HepG2 (cell line): ENCODE measurements around the gene SLC2A8. TPM values are rescaled to one million over a fixed set of nuclear protein-coding genes. Genes with fewer than 3 reads are reported as not detected.

Experiments
- FOXC1 ChIP-seq: sonication (generic); formaldehyde crosslinking; IDR thresholded peaks from 2 replicates; pipeline ENCODE4 v1.8.0; 2022; ENCODE audit warnings: mild to moderate bottlenecking, missing genetic modification reagents, borderline replicate concordance
- GATAD2A ChIP-seq: IDR thresholded peaks from 2 replicates; pipeline ENCODE4 v1.6.1; 2016
- HES4 ChIP-seq: sonication (generic); formaldehyde crosslinking; IDR thresholded peaks from 2 replicates; pipeline ENCODE4 v1.9.0; 2021; ENCODE audit warnings: mild to moderate bottlenecking, missing genetic modification reagents, borderline replicate concordance
- HNF1A ChIP-seq, 2 experiments: sonication (generic) in 1 of 2; formaldehyde crosslinking in 1 of 2; IDR thresholded peaks; 2 replicates each; pipeline versions ENCODE4 v1.4.0 to v1.6.1; 2016 to 2020; ENCODE audit warnings: borderline replicate concordance in 1 of 2, low read depth in 1 of 2, mild to moderate bottlenecking in 1 of 2, missing genetic modification reagents in 1 of 2
- ISX ChIP-seq: sonication (generic); formaldehyde crosslinking; conservative IDR thresholded peaks from 2 replicates; pipeline ENCODE4 v1.5.0; 2020; ENCODE audit warnings: missing genetic modification reagents
- MYNN ChIP-seq: sonication (generic); formaldehyde crosslinking; IDR thresholded peaks from 2 replicates; pipeline ENCODE4 v1.4.0; 2020; ENCODE audit warnings: mild to moderate bottlenecking, low read depth, missing genetic modification reagents
- NFYC ChIP-seq: IDR thresholded peaks from 2 replicates; pipeline ENCODE4 v1.6.1; 2016; ENCODE audit warnings: missing genetic modification reagents, missing compliant biosample characterization
- PAXIP1 ChIP-seq: sonication (generic); formaldehyde crosslinking; conservative IDR thresholded peaks from 2 replicates; pipeline ENCODE4 v1.4.0; 2020; ENCODE audit warnings: mild to moderate bottlenecking, missing genetic modification reagents, moderate library complexity
- POGZ ChIP-seq: sonication (generic); formaldehyde crosslinking; IDR thresholded peaks from 2 replicates; pipeline ENCODE4 v1.4.0; 2020; ENCODE audit warnings: mild to moderate bottlenecking, missing genetic modification reagents
- PREB ChIP-seq: sonication (generic); formaldehyde crosslinking; IDR thresholded peaks from 2 replicates; pipeline ENCODE4 v1.4.0; 2020; ENCODE audit warnings: missing genetic modification reagents
- RBFOX2 ChIP-seq: fragments of 200-400 bp; formaldehyde crosslinking; IDR thresholded peaks from 2 replicates; pipeline ENCODE4 v1.6.1; 2017; ENCODE audit warnings: low read depth, mild to moderate bottlenecking, low read length
- THYN1 ChIP-seq: sonication (generic); formaldehyde crosslinking; IDR thresholded peaks from 2 replicates; pipeline ENCODE4 v1.8.1; 2023; ENCODE audit warnings: low read depth, mild to moderate bottlenecking, moderate library complexity, missing genetic modification reagents, borderline replicate concordance
- ZBTB10 ChIP-seq: sonication (generic); formaldehyde crosslinking; IDR thresholded peaks from 2 replicates; pipeline ENCODE4 v1.4.0; 2020; ENCODE audit warnings: missing genetic modification reagents, borderline replicate concordance
- ZNF367 ChIP-seq: sonication (generic); formaldehyde crosslinking; IDR thresholded peaks from 2 replicates; pipeline ENCODE4 v1.4.0; 2020; ENCODE audit warnings: missing genetic modification reagents, borderline replicate concordance
- ZNF460 ChIP-seq: sonication (generic); formaldehyde crosslinking; IDR thresholded peaks from 2 replicates; pipeline ENCODE4 v1.5.1; 2020; ENCODE audit warnings: missing genetic modification reagents, mild to moderate bottlenecking, borderline replicate concordance
- ZNF879 ChIP-seq: sonication (generic); formaldehyde crosslinking; IDR thresholded peaks from 2 replicates; pipeline ENCODE4 v1.8.1; 2023; ENCODE audit warnings: missing genetic modification reagents
- ZNF891 ChIP-seq: sonication (generic); formaldehyde crosslinking; IDR thresholded peaks from 2 replicates; pipeline ENCODE4 v1.5.0; 2020; ENCODE audit warnings: mild to moderate bottlenecking, missing genetic modification reagents
- polyA plus RNA-seq, 8 experiments: library from polyadenylated mRNA; depleted of rRNA in 3 of 8; stranded (reverse) in 7 of 8; unstranded in 1 of 8; fragments of >200 nt; fragmentation: Illumina TruSeq in 4 of 8; extraction: Trizol in 4 of 8; gene quantifications; 2 replicates each; pipeline versions ENCODE4 v1.2.1 to v1.2.3, GENCODE V29; 2011 to 2016; ENCODE audit warnings: low read depth in 4 of 8, missing spikeins in 1 of 8, mixed read lengths in 1 of 8; ENCODE audit not compliant: insufficient read depth in 1 of 8
- total RNA-seq, 5 experiments: library from RNA; depleted of rRNA; stranded (reverse); fragments of >200 nt; fragmentation: Illumina TruSeq; extraction: Trizol; gene quantifications; 2 replicates each; pipeline ENCODE4 v1.2.3, GENCODE V29; 2016; ENCODE audit warnings: low read depth in 1 of 5

The SLC2A8 gene
- total and polyA plus RNA-seq, 2 of the 13 experiments (the other 11 are each of a cell fraction or from before 2014, with no cell fraction given), result 22.6 to 48.6 TPM

GRCh38 chr9:127388037-127388855 lies 8.7 kb upstream of the SLC2A8 start (continued):
- TF ChIP-seq ZBTB10 (CRISPR knock-in tag) (no peak), HES4 (CRISPR knock-in tag) (no peak), ISX (no peak), ZNF367 (CRISPR knock-in tag) (no peak), POGZ (CRISPR knock-in tag) (no peak), HNF1A (IDR thresholded peaks at IDR 0.05; ENCODE audit: low read depth) (no peak), HNF1A (CRISPR knock-in tag; IDR thresholded peaks at IDR 0.05; ENCODE audit: borderline replicate concordance) (no peak), RBFOX2 (peak; percentile 59; the same call in 1 of the 2 replicates), PREB (CRISPR knock-in tag) (no peak), NFYC (CRISPR knock-in tag) (no peak), PAXIP1 (CRISPR knock-in tag) (peak; percentile 75), MYNN (no peak), ZNF891 (CRISPR knock-in tag) (no peak), ZNF879 (CRISPR knock-in tag) (no peak), GATAD2A (CRISPR knock-in tag) (peak; percentile 80), FOXC1 (CRISPR knock-in tag) (no peak), ZNF460 (peak; percentile 74; the same call in 1 of the 2 replicates), THYN1 (no peak)
